Tibial nerve (tissue), 3 donors: ENCODE data around the gene COMT.

Source experiments
- CTCF ChIP-seq, 5 experiments: fragments of 200-600 bp in 3 of 5; fragments of 450-650 bp in 2 of 5; sonication (generic) in 3 of 5; IDR thresholded peaks; one replicate each; pipeline ENCODE4 v1.5.1; 2016 to 2019; ENCODE audit warnings: antibody characterized with exemption in 5 of 5, mild to moderate bottlenecking in 3 of 5, moderate library complexity in 2 of 5
- POLR2A ChIP-seq, 2 donors: fragments of 450-650 bp; IDR thresholded peaks; one replicate each; pipeline ENCODE4 v1.6.1; 2017; ENCODE audit warnings: antibody characterized with exemption in 2 of 2, mild to moderate bottlenecking in 2 of 2, moderate library complexity in 2 of 2

GRCh38 chr22:19987394-19988306, 46.1 kb downstream of the COMT start:
- TF ChIP-seq POLR2A (IDR thresholded peaks at IDR 0.05) (no peak), CTCF (IDR thresholded peaks at IDR 0.05) (no peak)
